HG03060 (cell line): ENCODE data around the gene COPZ1.

Experiments
- ATAC-seq: cut with Tn5 transposase; IDR thresholded peaks from one replicate; pipeline ENCODE4 v1.9.1; 2021; ENCODE audit warnings: low read depth, moderate number of reproducible peaks; ENCODE audit not compliant: unreplicated experiment

The COPZ1 gene

DNA sequence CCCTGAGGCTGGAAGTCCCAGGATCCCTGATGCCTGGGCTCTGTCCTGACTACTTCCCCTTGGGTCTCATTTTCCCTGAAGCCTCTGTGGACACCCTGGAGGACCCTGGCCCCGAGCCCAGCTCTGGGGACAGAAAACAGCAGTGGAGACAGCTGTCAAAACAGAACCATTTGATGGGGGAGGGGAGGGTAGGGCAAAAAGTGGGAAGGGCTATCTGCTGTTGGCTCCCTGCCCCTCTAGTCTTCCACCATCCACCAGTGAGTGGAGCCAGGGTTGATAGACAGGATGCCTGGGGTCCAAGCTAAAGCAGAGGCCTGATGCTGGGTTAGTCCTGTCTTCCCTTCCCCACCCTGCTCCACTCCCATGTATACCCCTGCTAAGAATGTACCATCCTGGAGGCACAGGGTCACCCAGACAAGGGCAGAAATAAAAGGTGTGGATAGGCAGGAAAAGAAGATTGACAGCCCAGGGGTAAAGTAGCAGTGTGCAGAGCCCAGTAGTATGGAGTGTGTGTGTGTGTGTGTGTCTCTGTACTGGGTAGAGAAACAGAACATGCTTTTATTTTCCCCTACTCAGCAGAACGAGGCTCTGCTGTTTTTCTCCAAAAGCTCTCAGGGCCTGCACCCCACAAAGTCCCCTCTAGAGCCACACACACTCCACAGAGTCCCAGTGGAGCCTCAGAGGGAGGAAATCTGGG is 49.8 kb downstream of the COPZ1 start:
- ATAC-seq: no peak

DNA sequence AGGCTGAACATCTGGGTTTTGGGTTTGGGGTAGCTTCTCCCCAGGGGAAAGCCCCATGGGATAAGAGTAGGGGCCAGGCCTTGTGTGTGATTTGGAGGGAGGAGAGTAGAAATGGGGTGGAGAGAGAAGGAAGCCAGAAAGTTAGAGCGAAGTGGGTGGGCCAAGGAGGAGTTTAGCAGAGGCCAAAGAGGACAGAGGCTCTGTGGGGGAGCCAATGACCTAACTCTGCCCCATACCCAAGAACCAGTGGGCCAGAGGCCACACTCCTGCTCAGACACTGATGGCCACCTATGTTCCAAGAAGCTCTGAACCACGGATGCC is 50.3 kb downstream of the COPZ1 start:
- no peak for ATAC-seq

DNA sequence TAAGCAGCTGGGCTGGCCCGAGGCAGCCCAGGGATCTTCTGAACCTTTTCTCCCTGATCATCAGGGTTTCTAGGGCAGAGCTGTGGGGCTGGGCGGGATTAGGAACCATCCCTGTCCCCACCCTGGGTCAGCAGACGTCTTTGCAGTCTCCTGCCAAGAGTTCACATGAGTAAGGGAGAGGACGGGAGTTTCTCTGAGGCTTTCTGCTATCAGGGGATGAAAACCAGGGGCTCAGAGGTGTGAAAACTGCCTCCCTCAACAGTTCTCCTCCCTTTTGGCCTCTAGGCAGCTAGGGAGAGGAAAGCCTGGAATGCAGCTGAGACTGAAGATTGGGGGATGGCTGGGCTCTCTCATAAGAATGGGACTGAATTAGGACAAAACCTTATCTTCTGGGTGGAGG is 51.7 kb downstream of the COPZ1 start:
- no peak for ATAC-seq

DNA sequence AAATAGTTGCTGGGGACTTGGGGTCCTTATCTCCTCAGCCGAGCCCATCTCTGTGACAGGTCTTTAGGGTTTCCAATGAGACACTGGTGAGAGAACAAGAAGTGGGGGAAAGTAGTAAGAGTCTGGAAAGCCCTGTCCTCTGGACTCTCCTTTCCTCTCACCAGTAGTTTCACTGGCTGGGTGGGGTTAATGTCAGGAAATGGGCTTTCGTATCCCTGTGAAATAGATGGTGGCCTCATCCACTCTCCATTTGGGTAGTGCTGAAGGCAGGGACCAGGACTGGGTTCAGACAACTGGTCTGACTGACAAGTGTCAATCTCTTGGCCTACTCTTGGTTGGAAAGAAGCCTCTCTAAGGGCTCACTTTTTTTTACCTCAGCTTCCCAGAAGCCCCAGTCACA is 52.1 kb downstream of the COPZ1 start:
- ATAC-seq: no peak

DNA sequence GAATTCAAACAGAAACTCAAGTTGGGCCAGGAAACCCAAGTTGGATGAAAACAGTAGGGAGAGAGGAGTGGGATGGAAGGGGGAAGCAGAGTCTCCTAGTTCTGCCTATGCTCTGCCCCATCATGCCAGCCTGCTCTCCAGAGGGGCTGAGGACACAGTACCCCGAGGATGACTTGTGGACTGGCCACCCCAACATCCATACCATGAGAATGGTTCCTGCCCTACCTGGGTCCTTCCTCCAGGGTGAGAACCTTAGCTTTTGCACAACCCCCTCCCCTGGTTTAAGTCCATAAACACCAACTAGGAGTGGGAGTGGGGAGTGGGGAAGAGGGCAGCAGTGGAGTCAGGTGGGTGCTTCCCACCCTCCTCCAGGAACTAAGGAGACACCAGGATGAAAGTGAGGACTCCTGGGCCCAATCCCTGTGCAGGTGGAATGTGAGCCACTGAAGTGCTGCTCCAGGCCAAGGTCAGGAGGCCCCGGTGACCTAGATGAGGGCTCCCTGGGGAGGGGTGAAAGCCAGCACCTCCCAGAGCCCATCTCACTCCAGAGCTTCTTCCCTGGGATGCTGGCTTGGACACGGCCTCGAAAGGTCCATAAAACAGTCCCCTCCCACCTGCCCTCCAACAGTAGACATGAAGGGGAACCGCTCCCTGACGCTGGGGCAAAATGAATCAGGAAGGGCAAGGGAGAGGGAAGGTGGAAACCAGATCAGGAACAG is 53.0 kb downstream of the COPZ1 start:
- ATAC-seq: no peak

DNA sequence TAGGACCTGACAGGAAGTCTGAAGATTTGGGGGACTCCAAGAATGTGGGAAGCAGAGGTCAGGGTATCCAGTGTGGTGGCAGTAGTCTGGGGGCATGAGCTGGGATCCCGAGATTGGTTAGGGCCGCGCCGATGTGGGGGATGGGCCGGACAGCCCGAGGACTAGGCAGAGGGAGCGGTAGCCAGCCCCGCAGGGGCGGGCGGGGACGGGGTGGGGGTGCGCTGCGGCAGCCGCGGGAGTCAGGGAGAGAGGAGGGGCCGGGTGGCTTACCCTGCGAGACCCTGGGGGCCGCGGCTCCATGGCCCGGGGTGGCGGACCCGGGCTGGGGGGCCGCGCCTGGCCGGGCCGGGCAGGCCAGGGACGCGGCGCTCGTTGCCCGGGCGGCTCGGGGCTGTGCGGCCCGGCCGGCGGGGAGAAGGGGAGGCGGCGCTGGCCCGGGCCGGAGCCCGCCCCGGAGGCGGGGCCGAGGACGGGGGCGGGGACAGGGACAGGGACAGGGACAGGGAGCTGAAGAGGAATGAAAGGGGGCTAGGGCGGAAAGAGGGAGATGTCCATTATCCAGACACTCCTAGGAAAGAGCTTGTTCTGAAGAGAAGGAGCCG is 54.0 kb downstream of the COPZ1 start:
- no peak for ATAC-seq

DNA sequence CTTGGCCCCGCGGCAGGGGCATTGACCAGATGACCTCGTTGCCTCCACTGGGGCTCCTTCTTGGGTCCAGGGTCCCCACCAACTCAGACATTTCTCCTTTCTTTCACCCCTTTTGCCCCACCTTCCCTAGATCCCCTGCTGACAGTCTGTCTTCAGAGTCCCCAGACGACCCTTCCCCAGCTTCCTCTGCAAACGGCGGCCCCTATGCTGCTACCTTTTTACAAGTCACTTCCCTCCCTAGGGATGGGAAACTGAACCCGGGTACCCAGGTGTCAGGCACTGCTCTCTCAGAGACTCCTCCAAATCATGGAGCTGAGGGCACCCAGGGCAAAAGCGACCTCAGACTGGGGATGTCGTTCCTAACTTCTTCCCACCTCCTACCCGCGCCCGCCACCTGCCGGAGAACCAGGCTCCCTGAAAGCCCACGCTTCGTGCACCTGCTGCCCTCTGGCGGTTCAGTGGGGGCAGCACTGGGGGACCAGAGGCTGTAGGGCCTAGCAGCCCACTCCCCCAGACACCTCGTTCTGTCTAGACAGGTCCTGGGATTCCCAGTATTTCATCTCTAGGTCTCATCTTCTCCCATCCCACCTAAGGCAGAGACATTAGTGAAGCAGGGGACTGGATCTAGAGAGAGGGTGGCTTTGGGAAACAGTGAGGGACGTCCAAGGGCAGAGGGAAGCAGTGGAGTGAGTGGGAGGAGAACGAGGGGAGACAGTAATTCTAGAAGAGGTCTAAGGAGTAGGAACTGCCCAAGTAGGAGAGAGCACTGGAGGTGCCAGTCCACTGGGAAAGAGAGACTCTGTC is 54.7 kb downstream of the COPZ1 start:
- no peak for ATAC-seq

DNA sequence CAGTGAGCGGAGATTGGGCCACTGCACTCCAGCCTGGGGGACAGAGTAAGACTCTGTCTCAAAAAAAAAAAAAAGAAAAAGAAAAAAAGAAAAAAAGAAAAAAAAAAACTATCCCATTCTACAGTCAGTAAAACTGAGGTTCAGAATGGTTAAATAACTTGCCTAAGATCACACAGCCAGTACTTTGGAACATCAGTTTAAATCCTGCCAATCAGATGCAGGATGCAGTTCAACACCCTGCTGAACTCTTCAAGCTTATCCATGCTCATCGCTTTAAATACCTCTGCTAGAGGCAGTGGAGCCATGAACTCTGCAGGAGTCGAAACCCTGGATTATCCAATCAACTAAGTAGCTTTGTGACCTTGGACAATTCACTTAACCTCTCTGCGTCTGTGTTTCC is 56.2 kb downstream of the COPZ1 start:
- ATAC-seq: no peak

DNA sequence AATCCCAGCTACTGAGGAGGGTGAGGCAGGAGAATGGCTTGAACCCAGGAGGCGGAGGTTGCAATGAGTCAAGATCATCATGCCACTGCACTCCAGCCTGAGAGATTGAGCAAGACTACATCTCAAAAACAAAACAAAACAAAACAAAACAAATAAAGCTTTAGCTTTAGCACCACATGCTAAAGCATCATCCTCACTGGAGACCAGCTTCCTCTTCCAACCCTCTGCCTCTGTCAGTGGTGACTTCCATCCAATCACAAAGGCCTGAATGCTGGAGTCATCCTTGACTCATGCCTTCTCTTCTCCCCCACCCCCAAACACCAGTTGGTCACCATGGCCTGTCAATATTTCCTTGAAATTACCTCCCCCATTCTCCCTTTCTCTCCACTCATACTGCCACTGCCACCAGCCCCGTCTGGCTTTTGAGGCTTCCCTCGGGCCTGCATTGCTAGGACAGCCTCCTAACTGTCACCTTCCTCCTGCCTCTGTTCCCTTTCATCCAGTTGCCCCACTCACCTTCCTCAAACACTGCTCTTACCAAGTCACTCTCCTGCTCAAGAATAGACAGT is 58.2 kb downstream of the COPZ1 start:
- ATAC-seq: no peak

DNA sequence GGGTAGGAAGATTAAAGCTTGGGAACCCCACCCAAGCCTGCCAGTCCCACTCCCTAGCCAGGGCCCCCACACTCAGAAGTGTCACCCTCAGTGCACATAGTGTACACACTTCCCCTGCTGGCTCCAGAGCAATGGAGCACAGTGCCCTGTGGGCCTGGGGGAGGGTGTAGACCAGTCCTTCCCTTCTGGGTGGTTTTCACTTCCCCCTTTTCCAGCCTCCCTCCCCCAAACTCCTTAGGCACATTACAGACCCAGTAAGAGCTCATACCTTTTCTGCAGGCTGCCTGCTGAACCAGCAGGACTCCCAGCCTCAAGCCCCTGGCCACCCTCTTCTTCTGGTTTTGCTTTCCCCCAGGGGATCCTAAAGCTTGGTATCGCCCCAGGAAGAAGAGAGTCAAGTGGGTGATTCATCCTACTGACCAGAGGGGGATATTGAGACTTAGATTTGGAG is 59.7 kb downstream of the COPZ1 start, which contains the start of gene ZNF385A:
Gene ZNF385A, minus strand, starts transcription at position 143 of the 451 bp plus-strand sequence. CDS start 219 bp downstream, outside the sequence.
- no peak for ATAC-seq

DNA sequence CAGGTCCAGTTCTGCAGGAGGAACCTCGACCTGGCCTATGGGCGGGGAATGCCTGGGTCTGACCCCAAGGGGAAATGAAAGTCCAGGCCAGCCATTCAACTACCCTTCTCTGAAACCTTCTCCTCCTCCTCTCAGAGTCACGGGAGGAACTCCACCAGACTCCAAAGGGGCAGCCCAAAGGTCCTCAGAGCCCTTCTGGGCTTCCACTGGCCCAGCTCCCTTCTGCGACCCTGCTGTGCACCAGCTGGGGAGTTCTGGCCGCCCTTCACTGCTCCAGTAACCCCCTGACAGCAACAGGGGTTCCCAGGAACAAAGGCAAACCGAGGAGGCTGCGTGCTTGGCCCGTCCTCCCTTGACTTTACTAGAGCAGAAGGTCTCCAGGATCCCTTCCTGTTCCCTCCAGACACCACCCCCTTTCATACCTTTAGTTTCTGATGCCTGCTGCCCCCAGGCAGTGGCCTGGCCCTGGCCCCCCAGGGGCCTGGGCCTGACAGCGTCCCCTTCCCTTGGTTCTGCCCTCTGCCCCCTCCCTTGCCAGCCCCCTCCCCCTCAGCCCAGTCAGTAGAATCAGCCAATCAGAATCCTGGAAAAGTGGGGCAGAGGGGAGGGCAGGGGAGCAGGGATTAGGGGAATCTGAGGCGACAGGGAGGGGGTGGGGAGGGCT is 60.5 kb downstream of the COPZ1 start:
- ATAC-seq: no peak

DNA sequence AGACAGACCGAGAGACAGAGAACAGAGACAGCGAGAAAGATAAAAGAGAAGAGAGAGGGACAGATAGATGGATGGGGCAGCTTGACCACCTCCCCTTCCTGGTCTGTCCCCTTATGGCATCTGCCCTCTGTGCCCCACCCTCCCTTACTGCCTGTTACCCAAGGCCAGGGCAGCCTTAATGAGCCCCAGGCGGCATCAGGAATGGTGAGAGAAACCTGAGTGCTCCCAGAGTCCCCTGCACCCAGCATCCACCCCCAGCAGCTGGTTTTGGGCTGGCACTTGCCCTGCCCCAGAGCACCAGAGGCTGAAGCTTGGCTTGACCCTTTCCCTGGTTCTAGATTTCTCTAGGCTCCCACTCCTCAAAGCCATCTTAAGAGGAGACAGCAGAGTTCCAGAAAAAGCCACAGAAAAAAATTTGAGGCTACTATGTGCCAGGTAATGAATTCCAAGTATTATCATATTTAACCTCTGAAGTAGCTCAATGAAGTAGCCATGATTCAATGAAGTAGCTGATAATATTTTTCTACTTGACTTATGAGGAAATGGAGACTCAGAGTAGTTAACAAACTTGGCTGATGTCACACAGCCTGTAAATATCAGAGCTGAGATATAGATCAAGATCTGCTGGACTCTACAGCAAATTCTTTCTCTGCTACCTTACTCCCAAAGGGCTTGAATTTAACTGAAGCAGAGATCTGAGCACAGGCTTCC is 61.6 kb downstream of the COPZ1 start:
- no peak for ATAC-seq

DNA sequence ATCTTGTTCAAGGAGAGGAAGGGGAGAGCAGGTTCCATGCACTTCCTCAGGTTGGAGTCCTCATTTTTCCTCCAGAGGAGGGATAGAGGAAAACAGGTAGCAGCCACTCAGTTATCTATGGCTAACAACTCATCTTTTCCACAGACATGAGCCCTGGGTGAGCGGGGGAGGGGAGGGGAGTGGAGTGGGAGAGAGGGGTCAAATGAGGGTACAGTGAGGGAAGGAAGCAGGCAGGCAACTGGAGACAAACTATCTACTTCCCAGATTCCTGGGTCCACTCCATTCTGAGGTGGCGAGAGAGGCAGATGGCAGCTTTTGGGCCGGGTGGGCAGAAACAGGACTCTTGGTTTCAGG is 62.2 kb downstream of the COPZ1 start:
- no peak for ATAC-seq

DNA sequence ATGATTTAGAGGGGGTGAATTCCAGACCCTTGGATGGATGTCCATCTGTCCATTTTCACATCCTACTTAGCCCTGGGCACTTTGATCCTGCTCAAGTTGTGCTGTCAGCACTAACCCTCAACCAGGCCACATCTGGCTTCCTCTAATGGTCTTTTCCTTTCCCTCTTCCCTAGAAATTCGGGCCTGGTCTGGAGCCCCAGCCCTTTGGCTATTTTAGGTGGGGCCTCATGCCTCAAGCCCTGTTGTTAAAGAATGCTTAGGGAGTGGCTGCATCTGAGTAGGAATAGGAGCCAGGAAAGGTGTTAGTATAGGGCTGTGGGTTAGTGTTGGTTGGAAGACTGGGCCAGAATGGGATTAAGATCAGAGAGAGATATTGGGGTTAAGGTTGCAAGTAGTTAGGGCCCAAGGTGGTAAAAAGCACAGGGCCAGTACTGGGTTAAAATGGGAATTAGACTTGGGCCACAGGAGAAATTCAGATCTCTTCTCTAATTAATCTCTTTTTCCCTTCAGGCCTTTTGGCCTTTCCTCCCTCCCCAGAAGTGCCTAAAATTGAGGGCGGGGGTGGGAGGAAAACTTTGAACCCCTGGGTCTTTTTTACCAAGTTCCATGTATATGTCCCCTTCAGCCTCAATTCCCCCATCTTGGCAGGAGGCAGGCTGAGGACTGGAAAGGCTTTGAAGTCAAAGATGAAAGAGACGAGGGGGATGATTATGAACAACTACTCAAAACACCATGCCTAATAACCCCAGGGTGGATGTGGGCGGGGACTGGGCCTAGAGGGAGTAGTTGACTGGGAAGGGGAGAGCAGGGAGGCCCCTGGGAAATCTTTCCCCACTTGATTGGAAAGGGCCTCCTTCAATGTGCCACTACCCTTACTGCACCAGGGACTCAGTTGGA is 63.6 kb downstream of the COPZ1 start:
- no peak for ATAC-seq

DNA sequence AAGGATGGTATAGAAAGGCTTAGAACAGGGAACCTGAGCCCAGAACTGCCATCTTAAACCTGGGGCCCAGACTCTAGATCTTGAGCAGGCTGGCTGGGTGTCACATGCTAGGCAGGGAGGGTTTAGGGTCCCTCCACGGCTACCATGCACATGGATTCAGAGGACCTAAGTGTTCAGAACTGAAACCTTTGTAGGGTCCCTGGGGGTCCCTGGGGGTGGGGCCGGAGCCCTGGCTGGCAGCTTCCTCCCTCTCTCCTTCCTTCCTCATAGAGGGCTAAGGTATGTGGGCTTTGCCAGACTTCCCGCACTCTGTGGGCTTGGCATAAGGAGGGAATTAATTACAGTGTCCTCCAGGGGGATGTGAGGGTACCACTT is 64.2 kb downstream of the COPZ1 start:
- no peak for ATAC-seq

DNA sequence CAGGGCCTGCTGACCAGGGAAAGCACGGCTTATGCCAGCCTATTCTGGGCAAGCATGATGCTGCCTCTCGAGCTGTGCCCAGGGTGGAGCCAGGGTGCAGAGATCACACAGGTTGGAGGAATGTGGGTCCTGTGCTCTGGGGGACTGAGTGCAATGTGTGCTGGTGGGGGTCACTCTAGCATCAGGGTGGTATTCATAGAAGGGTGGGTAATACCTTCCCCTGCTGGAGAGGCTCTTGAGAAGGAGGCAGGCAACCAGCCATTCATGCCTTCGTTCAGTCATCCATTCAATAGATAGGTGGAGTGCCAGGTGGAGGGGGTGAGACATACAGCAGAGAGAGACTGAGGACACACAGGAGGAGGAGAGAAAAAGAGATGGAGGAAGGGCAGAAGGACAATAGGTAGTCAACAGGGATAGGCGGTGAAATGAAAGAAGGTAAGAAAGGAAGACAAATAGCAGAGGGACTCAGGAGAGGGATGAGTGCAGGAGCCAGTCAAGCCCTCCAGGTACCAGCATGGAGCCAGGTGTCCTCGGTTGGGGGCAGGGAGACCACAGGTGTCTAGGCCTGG is 64.8 kb downstream of the COPZ1 start:
- no peak for ATAC-seq

DNA sequence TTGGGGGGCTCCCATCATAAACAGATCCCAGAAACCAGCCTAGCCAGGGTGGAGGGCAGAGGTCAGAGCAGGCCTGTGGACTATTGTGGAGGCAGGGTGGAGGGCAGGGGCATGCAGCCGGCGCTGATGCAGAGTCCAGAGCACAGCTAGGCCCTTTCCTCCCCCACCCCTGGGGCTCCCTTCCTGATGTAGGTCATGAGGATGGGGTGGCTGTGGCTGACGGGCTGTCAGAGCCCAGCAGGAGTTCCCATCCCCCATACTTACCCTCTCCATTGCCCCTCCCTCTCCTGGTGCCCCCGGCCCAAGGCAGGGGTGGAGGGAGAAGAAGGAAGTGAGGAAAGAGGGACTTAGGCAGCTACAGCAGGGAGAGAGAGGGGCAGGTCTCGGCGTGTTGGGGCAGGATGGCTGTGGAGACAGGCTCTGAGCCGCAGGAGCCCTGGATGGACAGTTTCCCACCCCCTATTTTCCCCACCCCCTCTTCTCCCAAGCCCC is 65.3 kb downstream of the COPZ1 start:
- ATAC-seq: no peak
